NB4 (cell line): Measurements from ENCODE around the gene INPP5A.

Experiments
- CTCF ChIP-seq: IDR thresholded peaks from one replicate; pipeline ENCODE4 v1.5.1; 2012; ENCODE audit warnings: low read depth, low read length
- POLR2A ChIP-seq: IDR thresholded peaks from 2 replicates; pipeline ENCODE4 v1.6.1; 2011; ENCODE audit warnings: mild to moderate bottlenecking; ENCODE audit not compliant: insufficient read length; ENCODE audit errors: extremely low read depth

GRCh38 chr10:132639470-132639869 lies 101.9 kb downstream of the INPP5A start:
- TF ChIP-seq CTCF (no peak), POLR2A (no peak)
